ENCODE results near the gene HMSD. TPM values are rescaled to one million over a fixed set of nuclear protein-coding genes. Genes with fewer than 3 reads are reported as not detected.

Gene HMSD
- total and polyA plus RNA-seq, 2 of the 13 experiments (the other 11 are each of a cell fraction or from before 2014, with no cell fraction given): not detected

GRCh38 chr18:63972002-63972376 lies 22.9 kb downstream of the HMSD start:
- no peaks in the 10 kb centered on the region for H3K36me3 ChIP-seq (replicated peaks in 1 of 2; ENCODE audit: control insufficient read depth in 1 of 2, insufficient read depth in 2 of 2, low read length in 2 of 2)
- H3K27me3 ChIP-seq (ENCODE audit: control insufficient read depth in 1 of 2, insufficient read depth in 2 of 2, low read length in 2 of 2): no peaks in the 10 kb centered on the region
- no peak overlapping the region for H3K27ac ChIP-seq (ENCODE audit: extremely low read length, insufficient read depth, low read length)
- POLR2A ChIA-PET: no interaction called here
- H3K9me3 ChIP-seq (ENCODE audit: low read length): no peaks in the 10 kb centered on the region
- H3K4me2 ChIP-seq (ENCODE audit: low read depth, low read length): no peak overlapping the region
- H3K79me2 ChIP-seq (ENCODE audit: insufficient read depth, low read length): no peaks in the 10 kb centered on the region
- FAIRE-seq (no peak), ATAC-seq (no peak), DNase-seq (ENCODE audit: low spot score) (no peak)
- H4K20me1 ChIP-seq (ENCODE audit: insufficient read depth, low read length): no peaks in the 10 kb centered on the region
- no peak overlapping the region for H3K9ac ChIP-seq (ENCODE audit: insufficient read depth, low read depth, low read length)
- BruUV-seq (replicated peaks): no TSS peak
- intact Hi-C loops (cut with micrococcal nuclease; ENCODE audit: unreplicated experiment) (no loop called here), in situ Hi-C loops (cut with HindIII; ENCODE audit: extremely low pct_ligation_motif_present, low pct_unique_long_range_greater_than_20kb) (loop anchor here (10.0 kb wide), 1 partner anchor 77 kb away; no protein-coding TSS in a partner anchor)
- H2AFZ ChIP-seq (ENCODE audit: low read length): no peak overlapping the region
- WGBS (ENCODE audit: low lambda C conversion rate): 86% methylated on average over 5 of the region's 5 CpGs
- no peak overlapping the region for H3K4me3 ChIP-seq (replicated peaks in 1 of 3; ENCODE audit: insufficient read depth in 1 of 3, low read depth in 2 of 3, low read length in 3 of 3)
- CTCF ChIA-PET (ENCODE audit: low intra/inter-chr PET ratio, low total read pairs): no interaction called here
- TF ChIP-seq ZNF616 (CRISPR knock-in tag; IDR thresholded peaks at IDR 0.05; ENCODE audit: low read depth) (no peak), MAFG (CRISPR knock-in tag; IDR thresholded peaks at IDR 0.05) (no peak), ARNTL (CRISPR knock-in tag; IDR thresholded peaks at IDR 0.05) (no peak), HMGXB3 (CRISPR knock-in tag; IDR thresholded peaks at IDR 0.05; ENCODE audit: borderline replicate concordance) (no peak), JDP2 (CRISPR knock-in tag; IDR thresholded peaks at IDR 0.05; ENCODE audit: borderline replicate concordance) (no peak), GABPB1 (CRISPR knock-in tag; IDR thresholded peaks at IDR 0.05) (no peak), RARA (CRISPR knock-in tag; IDR thresholded peaks at IDR 0.05) (no peak)
- H3K4me1 ChIP-seq (ENCODE audit: insufficient read depth, low read length): peaks cover 18% of the 10 kb centered on the region
